ENCODE results near the gene RBX1. TPM values are rescaled to one million over a fixed set of nuclear protein-coding genes. Genes with fewer than 3 reads are reported as not detected.

RBX1 gene
- total RNA-seq, 2 donors from 2014 or later = 31.8 to 32.7 TPM

GRCh38 chr22:40919446-40919845 lies 31.7 kb upstream of the RBX1 start:
- ATAC-seq (ENCODE audit: insufficient number of reproducible peaks, low FRiP score, low read depth) = peak; percentile 46

GRCh38 chr22:40920526-40920925 lies 30.7 kb upstream of the RBX1 start:
- Histone ChIP-seq H3K27me3 (replicated peaks; ENCODE audit: insufficient read depth) (no peaks in the 10 kb centered on the region), H3K4me1 (ENCODE audit: control insufficient read depth in 1 of 2, low read depth in 2 of 2) (peaks cover 5 to 12% of the 10 kb centered on the region in 2 donors), H3K9me3 (no peaks in the 10 kb centered on the region), H3K27ac (peak overlapping the region in 1 of 2 donors; percentile 54), H3K36me3 (peaks cover 10% of the 10 kb centered on the region), H3K4me3 (no peak overlapping the region)
- ATAC-seq (ENCODE audit: insufficient number of reproducible peaks, low FRiP score, low read depth) = no peak
- no peak for TF ChIP-seq CTCF (IDR thresholded peaks at IDR 0.05)
- DNase-seq (ENCODE audit: low spot score) = no peak

More at GRCh38 chr22:40919446-40919845, 31.7 kb upstream of the RBX1 start:
- H3K4me3 ChIP-seq = no peak overlapping the region
- H3K27ac ChIP-seq = peak overlapping the region; percentile 54 to 55
- TF ChIP-seq CTCF (IDR thresholded peaks at IDR 0.05) = no peak
- peaks cover 5 to 12% of the 10 kb centered on the region in 2 donors for H3K4me1 ChIP-seq (ENCODE audit: control insufficient read depth in 1 of 2, low read depth in 2 of 2)
- DNase-seq (ENCODE audit: low spot score) = no peak
- H3K9me3 ChIP-seq = no peaks in the 10 kb centered on the region
- peaks cover 7% of the 10 kb centered on the region for H3K36me3 ChIP-seq
- H3K27me3 ChIP-seq (replicated peaks; ENCODE audit: insufficient read depth) = no peaks in the 10 kb centered on the region

GRCh38 chr22:40922484-40923303 lies 28.5 kb upstream of the RBX1 start:
- TF ChIP-seq CTCF (IDR thresholded peaks at IDR 0.05) = peak; percentile 77
- no peaks in the 10 kb centered on the region for H3K9me3 ChIP-seq
- H3K36me3 ChIP-seq = peaks cover 6% of the 10 kb centered on the region
- peak; percentile 67 for ATAC-seq (ENCODE audit: insufficient number of reproducible peaks, low FRiP score, low read depth)
- no peak overlapping the region for H3K27ac ChIP-seq
- DNase-seq (ENCODE audit: low spot score) = no peak
- peaks cover 5 to 12% of the 10 kb centered on the region in 2 donors for H3K4me1 ChIP-seq (ENCODE audit: control insufficient read depth in 1 of 2, low read depth in 2 of 2)
- H3K4me3 ChIP-seq = peak overlapping the region; percentile 36
- H3K27me3 ChIP-seq (replicated peaks; ENCODE audit: insufficient read depth) = no peaks in the 10 kb centered on the region

- no peaks in the 10 kb centered on the region for H3K27me3 ChIP-seq (replicated peaks; ENCODE audit: insufficient read depth)
- H3K9me3 ChIP-seq = no peaks in the 10 kb centered on the region
- no peak for TF ChIP-seq CTCF (IDR thresholded peaks at IDR 0.05)
- H3K4me1 ChIP-seq (ENCODE audit: control insufficient read depth in 1 of 2, low read depth in 2 of 2) = no peaks in the 10 kb centered on the region
- H3K4me3 ChIP-seq = no peak overlapping the region
- H3K36me3 ChIP-seq = peaks cover 6% of the 10 kb centered on the region
- ATAC-seq (ENCODE audit: insufficient number of reproducible peaks, low FRiP score, low read depth) = no peak
- H3K27ac ChIP-seq = no peak overlapping the region
- DNase-seq (ENCODE audit: low spot score) = no peak
Observed at GRCh38 chr22:40928657-40929056, 22.5 kb upstream of the RBX1 start.

- H3K9me3 ChIP-seq = no peaks in the 10 kb centered on the region
- H3K4me3 ChIP-seq = no peak overlapping the region
- H3K4me1 ChIP-seq (ENCODE audit: control insufficient read depth in 1 of 2, low read depth in 2 of 2) = no peaks in the 10 kb centered on the region
- H3K27me3 ChIP-seq (replicated peaks; ENCODE audit: insufficient read depth) = no peaks in the 10 kb centered on the region
- H3K36me3 ChIP-seq = no peaks in the 10 kb centered on the region
- no peak for TF ChIP-seq CTCF (IDR thresholded peaks at IDR 0.05)
- ATAC-seq (ENCODE audit: insufficient number of reproducible peaks, low FRiP score, low read depth) (no peak), DNase-seq (ENCODE audit: low spot score) (no peak)
- H3K27ac ChIP-seq = no peak overlapping the region
Observed at GRCh38 chr22:40932396-40932795, 18.8 kb upstream of the RBX1 start.

Measured in thoracic aorta (tissue), 2 donors.